GM23338 (cell line): ENCODE results near the gene GCFC2. TPM values are rescaled to one million over a fixed set of nuclear protein-coding genes. Genes with fewer than 3 reads are reported as not detected.

ENCODE experiments used
- ATAC-seq: fragments of 200-7000 bp; cut with Tn5 transposase; 3 replicates; pipeline ENCODE4 v1.9.1; 2020
- DNase-seq: peaks from one replicate; pipeline ENCODE4 v3.0.0-alpha.2; 2015; ENCODE audit warnings: low spot score
- H2AFZ ChIP-seq: fragments of 200-600 bp; sonication (generic); 2 replicates; pipeline ENCODE4 v1.8.0; 2016; ENCODE audit warnings: antibody characterized with exemption, mild to moderate bottlenecking, moderate library complexity
- H3F3A ChIP-seq: fragments of 200-600 bp; sonication (generic); replicated peaks from 2 replicates; pipeline ENCODE4 v1.8.0; 2017; ENCODE audit warnings: antibody characterized with exemption, mixed run types, low read depth
- H3K27ac ChIP-seq: fragments of 200-600 bp; sonication (generic); 2 replicates; pipeline ENCODE4 v1.6.1; 2016; ENCODE audit warnings: low read depth
- H3K27me3 ChIP-seq: fragments of 200-600 bp; sonication (generic); 2 replicates; pipeline ENCODE4 v1.8.0; 2016; ENCODE audit warnings: mild to moderate bottlenecking, mixed run types, moderate library complexity; ENCODE audit not compliant: insufficient read depth
- H3K36me3 ChIP-seq: fragments of 200-600 bp; sonication (generic); 2 replicates; pipeline ENCODE4 v1.8.0; 2016; ENCODE audit warnings: mild to moderate bottlenecking; ENCODE audit not compliant: insufficient read depth
- H3K4me1 ChIP-seq: fragments of 200-600 bp; sonication (generic); 2 replicates; pipeline ENCODE4 v1.8.0; 2016; ENCODE audit warnings: mild to moderate bottlenecking, moderate library complexity; ENCODE audit not compliant: insufficient read depth
- H3K4me2 ChIP-seq: fragments of 200-600 bp; sonication (generic); 2 replicates; pipeline ENCODE4 v1.7.1; 2017; ENCODE audit warnings: mixed run types
- H3K4me3 ChIP-seq: fragments of 200-600 bp; sonication (generic); 2 replicates; pipeline ENCODE4 v1.6.1; 2016; ENCODE audit warnings: mixed run types
- H3K79me2 ChIP-seq: fragments of 200-600 bp; sonication (generic); replicated peaks from 2 replicates; pipeline ENCODE4 v1.8.0; 2017; ENCODE audit warnings: mild to moderate bottlenecking; ENCODE audit not compliant: insufficient read depth
- H3K9me2 ChIP-seq: fragments of 200-600 bp; sonication (generic); 2 replicates; pipeline ENCODE4 v1.8.0; 2017; ENCODE audit not compliant: insufficient read depth
- H4K20me1 ChIP-seq: fragments of 200-600 bp; sonication (generic); replicated peaks from 2 replicates; pipeline ENCODE4 v1.8.0; 2017; ENCODE audit warnings: mild to moderate bottlenecking; ENCODE audit not compliant: insufficient read depth
- H3K27ac Mint-ChIP-seq: 2 replicates; pipeline ENCODE4 v1.8.0; 2020; ENCODE audit warnings: inconsistent platforms, mild to moderate bottlenecking, moderate library complexity, mixed read lengths
- H3K27me3 Mint-ChIP-seq: 3 replicates; pipeline ENCODE4 v1.8.0; 2022; ENCODE audit warnings: low read depth, mild to moderate bottlenecking, moderate library complexity, mixed read lengths, inconsistent platforms; ENCODE audit not compliant: insufficient read depth, poor library complexity
- H3K36me3 Mint-ChIP-seq: 3 replicates; pipeline ENCODE4 v1.8.0; 2021; ENCODE audit warnings: low read depth, mild to moderate bottlenecking, inconsistent platforms, moderate library complexity, mixed read lengths
- H3K4me1 Mint-ChIP-seq: 3 replicates; pipeline ENCODE4 v1.8.0; 2020; ENCODE audit warnings: mild to moderate bottlenecking, inconsistent platforms, mixed read lengths
- H3K4me3 Mint-ChIP-seq: 3 replicates; pipeline ENCODE4 v1.8.0; 2021; ENCODE audit warnings: moderate library complexity, mild to moderate bottlenecking, inconsistent platforms, mixed read lengths
- H3K9me3 Mint-ChIP-seq: 3 replicates; pipeline ENCODE4 v1.8.0; 2020; ENCODE audit warnings: moderate library complexity, mild to moderate bottlenecking, inconsistent platforms, mixed read lengths
- CREB1 ChIP-seq: fragments of 250-450 bp; sonication (Bioruptor Pico); IDR thresholded peaks from 2 replicates; pipeline ENCODE4 v1.5.0; 2020; ENCODE audit warnings: low read depth, mild to moderate bottlenecking, moderate library complexity
- CTCF ChIP-seq, 2 experiments: fragments of 200-600 bp in 1 of 2; sonication (generic) in 1 of 2; conservative IDR thresholded peaks; 2 replicates each; pipeline versions ENCODE4 v1.5.1 to v1.6.1; 2016 to 2017; ENCODE audit warnings: antibody characterized with exemption in 2 of 2, low read depth in 2 of 2, mild to moderate bottlenecking in 2 of 2, moderate library complexity in 1 of 2
- ETS1 ChIP-seq: IDR thresholded peaks from 2 replicates; pipeline ENCODE4 v1.6.1; 2016; ENCODE audit warnings: antibody characterized with exemption
- EZH2 ChIP-seq: fragments of 200-600 bp; sonication (generic); IDR thresholded peaks from one replicate; pipeline ENCODE4 v1.8.0; 2017; ENCODE audit warnings: antibody characterized with exemption, mild to moderate bottlenecking, low read depth; ENCODE audit not compliant: unreplicated experiment
- EZH2phosphoT487 ChIP-seq: fragments of 200-600 bp; sonication (generic); IDR thresholded peaks from one replicate; pipeline ENCODE4 v1.8.1; 2018; ENCODE audit warnings: antibody characterized with exemption; ENCODE audit not compliant: unreplicated experiment
- JUNB ChIP-seq: IDR thresholded peaks from one replicate; pipeline ENCODE4 v1.6.1; 2016; ENCODE audit warnings: antibody characterized with exemption; ENCODE audit not compliant: unreplicated experiment
- NANOG ChIP-seq: IDR thresholded peaks from 2 replicates; pipeline ENCODE4 v1.6.1; 2016; ENCODE audit warnings: antibody characterized with exemption, borderline replicate concordance
- POLR2AphosphoS5 ChIP-seq: IDR thresholded peaks from 2 replicates; pipeline ENCODE4 v1.6.1; 2016; ENCODE audit warnings: antibody characterized with exemption, low read depth
- REST ChIP-seq: IDR thresholded peaks from one replicate; pipeline ENCODE4 v1.6.1; 2018; ENCODE audit warnings: antibody characterized with exemption; ENCODE audit not compliant: unreplicated experiment
- STAT1 ChIP-seq: IDR thresholded peaks from one replicate; pipeline ENCODE4 v1.6.1; 2016; ENCODE audit warnings: antibody characterized with exemption; ENCODE audit not compliant: unreplicated experiment
- ZNF114 ChIP-seq: fragments of 250-450 bp; sonication (Bioruptor Pico); IDR thresholded peaks from 2 replicates; pipeline ENCODE4 v1.5.0; 2020; ENCODE audit warnings: mild to moderate bottlenecking, moderate library complexity
- ZNF331 ChIP-seq: fragments of 250-450 bp; sonication (Bioruptor Pico); IDR thresholded peaks from 2 replicates; pipeline ENCODE4 v1.5.0; 2020; ENCODE audit warnings: low read depth, mild to moderate bottlenecking, moderate library complexity
- ZNF462 ChIP-seq: fragments of 250-450 bp; sonication (Bioruptor Pico); IDR thresholded peaks from 2 replicates; pipeline ENCODE4 v1.5.0; 2020; ENCODE audit warnings: mild to moderate bottlenecking, moderate library complexity
- polyA plus RNA-seq: library from polyadenylated mRNA; unstranded; fragments of >200 nt; fragmentation: Nextera tagmentation; extraction: Ambion mirVana; gene quantifications from 2 replicates; pipeline ENCODE4 v1.2.1, GENCODE V29; 2016
- total RNA-seq: library from RNA; depleted of rRNA; stranded (reverse); fragments of >200 nt; shearing (Covaris generic); gene quantifications from 2 replicates; pipeline ENCODE4 v1.2.3, GENCODE V29; 2014

Gene GCFC2
- total and polyA plus RNA-seq, 2 experiments from 2014 or later, result 23.8 to 26.2 TPM

- TF ChIP-seq ZNF462 (CRISPR knock-in tag), result no peak
Observed at GRCh38 chr2:75707901-75708300, 2.8 kb downstream of the GCFC2 start (continued).

GRCh38 chr2:75705921-75706320, 4.8 kb downstream of the GCFC2 start:
- Mint-ChIP-seq H3K27me3 (peaks cover 5% of the 10 kb centered on the region), H3K36me3 (peaks cover 38% of the 10 kb centered on the region), H3K27ac (no peak overlapping the region), H3K9me3 (no peaks in the 10 kb centered on the region; the same call in 2 of the 3 replicates), H3K4me3 (no peak overlapping the region), H3K4me1 (peaks cover 14% of the 10 kb centered on the region)
- no peak for ATAC-seq
- Histone ChIP-seq H3K36me3 (peaks cover 3% of the 10 kb centered on the region; the same call in 1 of the 2 replicates), H3F3A (peaks cover under 1% of the 10 kb centered on the region; the same call in 1 of the 2 replicates), H3K4me1 (peaks cover 10% of the 10 kb centered on the region), H3K27me3 (no peaks in the 10 kb centered on the region), H3K4me2 (no peak overlapping the region), H3K9me2 (no peaks in the 10 kb centered on the region), H3K27ac (no peak overlapping the region), H4K20me1 (no peaks in the 10 kb centered on the region), H3K4me3 (no peak overlapping the region), H3K79me2 (peaks cover 13% of the 10 kb centered on the region), H2AFZ (no peak overlapping the region)
- DNase-seq, result no peak
- TF ChIP-seq EZH2 (no peak), POLR2AphosphoS5 (no peak), NANOG (no peak), ZNF114 (CRISPR knock-in tag) (no peak), CTCF (conservative IDR thresholded peaks at IDR 0.05; ENCODE audit: low read depth in 2 of 2) (no peak), ETS1 (no peak), REST (no peak), JUNB (no peak), ZNF331 (CRISPR knock-in tag) (no peak), STAT1 (no peak), CREB1 (CRISPR knock-in tag) (no peak), EZH2phosphoT487 (no peak)
